Hepatocyte (in vitro differentiated cells): ENCODE results near the gene RNF144B.

ENCODE experiments used
- CTCF ChIP-seq: fragments of 200-600 bp; sonication (generic); IDR thresholded peaks from 2 replicates; pipeline ENCODE4 v1.5.1; 2016; ENCODE audit warnings: antibody characterized with exemption, mild to moderate bottlenecking; ENCODE audit not compliant: poor library complexity
- EZH2phosphoT487 ChIP-seq: fragments of 200-600 bp; sonication (generic); IDR thresholded peaks from one replicate; pipeline ENCODE4 v1.6.1; 2018; ENCODE audit warnings: antibody characterized with exemption, mild to moderate bottlenecking, low read depth, moderate library complexity; ENCODE audit not compliant: unreplicated experiment, severe bottlenecking

- TF ChIP-seq CTCF (no peak), EZH2phosphoT487 (no peak)
Measured at GRCh38 chr6:18388271-18388670, 1.1 kb downstream of the RNF144B start.
